ENCODE results near the gene MAP1LC3C. TPM values are rescaled to one million over a fixed set of nuclear protein-coding genes. Genes with fewer than 3 reads are reported as not detected.
A peak's percentile ranks its signal among the peaks of the same experiment; 100 is the strongest.

The MAP1LC3C gene
- not detected in 2 replicates for total RNA-seq (2013; cell fraction: nucleolus; rRNA removed)
- not detected in 2 replicates for total RNA-seq (2014; rRNA removed)
- total RNA-seq (2014; rRNA removed; fragmentation: Illumina TruSeq; extraction: Trizol) = not detected in 2 replicates
- total RNA-seq (2021) = not detected in 2 replicates
- not detected for polyA plus RNA-seq (2011; ENCODE audit: low read depth)
- 0.19 and 0.40 TPM in 2 replicates for polyA plus RNA-seq (2011; rRNA removed)
- polyA plus RNA-seq (2011; cell fraction: cytosol; rRNA removed) = 0.13 and 0.30 TPM in 2 replicates
- polyA plus RNA-seq (2011; cell fraction: nucleus; rRNA removed) = 0.15 TPM in 1 of 2 replicates, not detected in the other
- polyA plus RNA-seq (2012) = not detected in 2 replicates
- polyA plus RNA-seq (2014; fragmentation: Illumina TruSeq; extraction: Trizol) = not detected in 2 replicates
- polyA plus RNA-seq (2014; fragmentation: Nextera tagmentation; extraction: Ambion mirVana) = not detected
- not detected in 2 replicates for polyA plus RNA-seq (2014; rRNA removed)
- polyA plus RNA-seq (2016; fragmentation: Nextera tagmentation; extraction: Ambion mirVana) = not detected
- not detected in 2 replicates for polyA minus RNA-seq (2011; rRNA and poly(A)+ RNA removed)
- not detected in 2 replicates for polyA minus RNA-seq (2011; cell fraction: cytosol; rRNA and poly(A)+ RNA removed)
- polyA minus RNA-seq (2011; cell fraction: nucleus; rRNA and poly(A)+ RNA removed) = not detected in 2 replicates
- Bru-seq, nascent RNA = not detected
- BruChase-seq, experiment 1, labeled RNA remaining after a 6-hour chase = not detected
- not detected for BruChase-seq, experiment 2, labeled RNA remaining after a 2-hour chase
- long read RNA-seq, experiment 1 = 0 reads
- long read RNA-seq, experiment 2 = 0 reads

DNA sequence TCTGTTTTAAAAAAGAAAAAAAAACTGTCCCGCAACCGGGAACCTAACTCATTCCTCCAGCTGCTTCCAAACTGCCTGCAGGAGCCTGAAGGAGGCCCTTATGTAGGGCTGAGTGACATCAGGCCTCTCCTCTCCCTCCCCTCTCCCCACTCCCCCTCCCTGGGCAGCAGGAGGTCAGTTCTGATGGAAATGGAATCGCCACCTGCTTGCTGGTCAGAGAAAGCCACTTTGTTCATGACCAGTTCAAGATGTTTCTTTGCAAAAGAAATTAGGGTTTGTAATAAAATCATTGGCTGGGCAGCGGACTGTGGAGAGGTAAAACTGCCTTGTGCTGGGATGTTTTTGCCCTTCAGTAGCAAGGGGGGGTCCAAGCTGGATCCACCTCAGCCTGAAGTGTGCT is at the start of gene MAP1LC3C:
MAP1LC3C (minus strand) TSS at position 73 of the 400 bp plus-strand sequence. CDS start 90 bp downstream, outside the sequence.
- BruUV-seq (replicated peaks) = no TSS peak
- H4K20me1 ChIP-seq (ENCODE audit: control insufficient read depth, insufficient read depth) = no peaks in the 10 kb centered on the region
- H3K9me3 ChIP-seq (replicated peaks; ENCODE audit: control insufficient read depth, insufficient read depth, low read length) = no peaks in the 10 kb centered on the region
- FAIRE-seq (no peak), ATAC-seq (peak; percentile 13; the same call in 2 of the 3 replicates), DNase-seq (ENCODE audit: low read depth, low spot score) (no peak)
- no peaks in the 10 kb centered on the region for H3K79me2 ChIP-seq (ENCODE audit: control insufficient read depth, insufficient read depth, low read length)
- no peak within 1 kb of the TSS for H3K9ac ChIP-seq (ENCODE audit: control insufficient read depth, insufficient read depth, low read length)
- H3K27me3 ChIP-seq (replicated peaks in 1 of 2; ENCODE audit: control insufficient read depth in 2 of 2, insufficient read depth in 2 of 2, low read length in 1 of 2) = no peaks in the 10 kb centered on the region; a peak in 1 of 4 replicates
- H3K27ac ChIP-seq (ENCODE audit: control insufficient read depth, insufficient read depth) = no peak within 1 kb of the TSS
- WGBS (ENCODE audit: insufficient coverage, insufficient replicate concordance, low lambda C conversion rate, missing lambda C conversion rate) = 50% methylated on average over 4 of the region's 4 CpGs
- peak within 1 kb of the TSS; percentile 88 for H3K4me2 ChIP-seq (ENCODE audit: control insufficient read depth, insufficient read depth)
- H3K4me1 ChIP-seq (ENCODE audit: control insufficient read depth, insufficient read depth, low read length) = no peaks in the 10 kb centered on the region; the same call in 1 of the 2 replicates
- intact Hi-C loops (cut with micrococcal nuclease; ENCODE audit: unreplicated experiment) (loop anchor here (5.0 kb wide), 3 partner anchors 152 to 467 kb away; partner anchors contain the start of genes EXO1 and KMO), in situ Hi-C loops (cut with MboI) (loop anchor here (5.0 to 10.0 kb wide), 3 partner anchors 102 to 464 kb away; partner anchors contain the start of gene KMO)
- H2AFZ ChIP-seq (ENCODE audit: control insufficient read depth, low read depth, low read length) = peak within 1 kb of the TSS; percentile 91
- RAD21 ChIA-PET (ENCODE audit: unreplicated experiment) = interaction anchor here (0.8 to 1.5 kb wide), 3 partner anchors 13 to 388 kb away, joined by 3 read pairs; no protein-coding TSS in a partner anchor
- no peaks in the 10 kb centered on the region for H3K36me3 ChIP-seq (ENCODE audit: control insufficient read depth in 2 of 2, insufficient read depth in 2 of 2, low read length in 1 of 2)
- CTCF ChIA-PET = interaction anchor here (0.7 to 5.5 kb wide), 11 partner anchors 8 to 388 kb away, joined by 3 to 39 read pairs (median 5); partner anchors contain the start of gene EXO1
- H3K4me3 ChIP-seq = peak within 1 kb of the TSS; percentile 47; the same call in 1 of the 2 replicates
- TF ChIP-seq MYB (IDR thresholded peaks at IDR 0.05; ENCODE audit: borderline replicate concordance, low read depth, low read length) (no peak), FOS (IDR thresholded peaks at IDR 0.05; ENCODE audit: borderline replicate concordance, extremely low read depth, insufficient read length) (no peak), WRNIP1 (IDR thresholded peaks at IDR 0.05; ENCODE audit: borderline replicate concordance, low read depth, low read length) (no peak), TAF1 (IDR thresholded peaks at IDR 0.05; ENCODE audit: borderline replicate concordance, low read depth, low read length) (no peak), ATF7 (IDR thresholded peaks at IDR 0.05; ENCODE audit: low read depth) (no peak), EED (IDR thresholded peaks at IDR 0.05; ENCODE audit: low read depth) (no peak), PAX8 (IDR thresholded peaks at IDR 0.05) (no peak)
- TF ChIP-seq, protein P1, sequence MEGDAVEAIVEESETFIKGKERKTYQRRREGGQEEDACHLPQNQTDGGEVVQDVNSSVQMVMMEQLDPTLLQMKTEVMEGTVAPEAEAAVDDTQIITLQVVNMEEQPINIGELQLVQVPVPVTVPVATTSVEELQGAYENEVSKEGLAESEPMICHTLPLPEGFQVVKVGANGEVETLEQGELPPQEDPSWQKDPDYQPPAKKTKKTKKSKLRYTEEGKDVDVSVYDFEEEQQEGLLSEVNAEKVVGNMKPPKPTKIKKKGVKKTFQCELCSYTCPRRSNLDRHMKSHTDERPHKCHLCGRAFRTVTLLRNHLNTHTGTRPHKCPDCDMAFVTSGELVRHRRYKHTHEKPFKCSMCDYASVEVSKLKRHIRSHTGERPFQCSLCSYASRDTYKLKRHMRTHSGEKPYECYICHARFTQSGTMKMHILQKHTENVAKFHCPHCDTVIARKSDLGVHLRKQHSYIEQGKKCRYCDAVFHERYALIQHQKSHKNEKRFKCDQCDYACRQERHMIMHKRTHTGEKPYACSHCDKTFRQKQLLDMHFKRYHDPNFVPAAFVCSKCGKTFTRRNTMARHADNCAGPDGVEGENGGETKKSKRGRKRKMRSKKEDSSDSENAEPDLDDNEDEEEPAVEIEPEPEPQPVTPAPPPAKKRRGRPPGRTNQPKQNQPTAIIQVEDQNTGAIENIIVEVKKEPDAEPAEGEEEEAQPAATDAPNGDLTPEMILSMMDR (IDR thresholded peaks at IDR 0.05 in 2 of 3, conservative IDR thresholded peaks at IDR 0.05 in 1 of 3; ENCODE audit: control insufficient read depth in 2 of 3, extremely low read depth in 1 of 3, insufficient read depth in 1 of 3, low read depth in 3 of 3, low read length in 3 of 3) = no peak
- TF ChIP-seq, protein P2, sequence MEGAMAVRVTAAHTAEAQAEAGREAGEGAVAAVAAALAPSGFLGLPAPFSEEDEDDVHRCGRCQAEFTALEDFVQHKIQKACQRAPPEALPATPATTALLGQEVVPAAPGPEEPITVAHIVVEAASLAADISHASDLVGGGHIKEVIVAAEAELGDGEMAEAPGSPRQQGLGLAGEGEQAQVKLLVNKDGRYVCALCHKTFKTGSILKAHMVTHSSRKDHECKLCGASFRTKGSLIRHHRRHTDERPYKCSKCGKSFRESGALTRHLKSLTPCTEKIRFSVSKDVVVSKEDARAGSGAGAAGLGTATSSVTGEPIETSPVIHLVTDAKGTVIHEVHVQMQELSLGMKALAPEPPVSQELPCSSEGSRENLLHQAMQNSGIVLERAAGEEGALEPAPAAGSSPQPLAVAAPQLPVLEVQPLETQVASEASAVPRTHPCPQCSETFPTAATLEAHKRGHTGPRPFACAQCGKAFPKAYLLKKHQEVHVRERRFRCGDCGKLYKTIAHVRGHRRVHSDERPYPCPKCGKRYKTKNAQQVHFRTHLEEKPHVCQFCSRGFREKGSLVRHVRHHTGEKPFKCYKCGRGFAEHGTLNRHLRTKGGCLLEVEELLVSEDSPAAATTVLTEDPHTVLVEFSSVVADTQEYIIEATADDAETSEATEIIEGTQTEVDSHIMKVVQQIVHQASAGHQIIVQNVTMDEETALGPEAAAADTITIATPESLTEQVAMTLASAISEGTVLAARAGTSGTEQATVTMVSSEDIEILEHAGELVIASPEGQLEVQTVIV (IDR thresholded peaks at IDR 0.05; ENCODE audit: borderline replicate concordance, partially characterized antibody) = no peak
- TF ChIP-seq, protein P3, sequence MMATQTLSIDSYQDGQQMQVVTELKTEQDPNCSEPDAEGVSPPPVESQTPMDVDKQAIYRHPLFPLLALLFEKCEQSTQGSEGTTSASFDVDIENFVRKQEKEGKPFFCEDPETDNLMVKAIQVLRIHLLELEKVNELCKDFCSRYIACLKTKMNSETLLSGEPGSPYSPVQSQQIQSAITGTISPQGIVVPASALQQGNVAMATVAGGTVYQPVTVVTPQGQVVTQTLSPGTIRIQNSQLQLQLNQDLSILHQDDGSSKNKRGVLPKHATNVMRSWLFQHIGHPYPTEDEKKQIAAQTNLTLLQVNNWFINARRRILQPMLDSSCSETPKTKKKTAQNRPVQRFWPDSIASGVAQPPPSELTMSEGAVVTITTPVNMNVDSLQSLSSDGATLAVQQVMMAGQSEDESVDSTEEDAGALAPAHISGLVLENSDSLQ (IDR thresholded peaks at IDR 0.05) = no peak
- TF ChIP-seq, protein P4, sequence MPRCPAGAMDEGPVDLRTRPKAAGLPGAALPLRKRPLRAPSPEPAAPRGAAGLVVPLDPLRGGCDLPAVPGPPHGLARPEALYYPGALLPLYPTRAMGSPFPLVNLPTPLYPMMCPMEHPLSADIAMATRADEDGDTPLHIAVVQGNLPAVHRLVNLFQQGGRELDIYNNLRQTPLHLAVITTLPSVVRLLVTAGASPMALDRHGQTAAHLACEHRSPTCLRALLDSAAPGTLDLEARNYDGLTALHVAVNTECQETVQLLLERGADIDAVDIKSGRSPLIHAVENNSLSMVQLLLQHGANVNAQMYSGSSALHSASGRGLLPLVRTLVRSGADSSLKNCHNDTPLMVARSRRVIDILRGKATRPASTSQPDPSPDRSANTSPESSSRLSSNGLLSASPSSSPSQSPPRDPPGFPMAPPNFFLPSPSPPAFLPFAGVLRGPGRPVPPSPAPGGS (IDR thresholded peaks at IDR 0.05; ENCODE audit: borderline replicate concordance, insufficient read depth, low read depth, low read length, poor library complexity, severe bottlenecking) = no peak
- SMC1A ChIA-PET (ENCODE audit: uncharacterized antibody, unreplicated experiment) = interaction anchor here (1.1 to 1.9 kb wide), 5 partner anchors 10 to 388 kb away, joined by 3 to 5 read pairs (median 5); no protein-coding TSS in a partner anchor
- POLR2A ChIA-PET = no interaction called here
